ENCODE measurements around the gene TAX1BP1.
A peak's percentile ranks its signal among the peaks of the same experiment; 100 is the strongest.

TAX1BP1 gene

GRCh38 chr7:27799212-27799611 is 59.2 kb downstream of the TAX1BP1 start:
- DNase-seq (ENCODE audit: low spot score) (no peak), ATAC-seq (ENCODE audit: low read depth) (no peak)
- H3K27ac ChIP-seq (ENCODE audit: poor library complexity, severe bottlenecking): no peak overlapping the region
- no peak overlapping the region for H3K4me3 ChIP-seq (ENCODE audit: severe bottlenecking)
- no peaks in the 10 kb centered on the region for H3K9me3 ChIP-seq (ENCODE audit: severe bottlenecking)
- H3K27me3 ChIP-seq (ENCODE audit: insufficient read depth, poor library complexity, severe bottlenecking): no peaks in the 10 kb centered on the region
- H3K36me3 ChIP-seq (ENCODE audit: low read depth): peaks cover 42% of the 10 kb centered on the region
- no peaks in the 10 kb centered on the region for H3K4me1 ChIP-seq (ENCODE audit: insufficient read depth, poor library complexity, severe bottlenecking)
- no peak for TF ChIP-seq CTCF (IDR thresholded peaks at IDR 0.05; ENCODE audit: poor library complexity, severe bottlenecking)

GRCh38 chr7:27802999-27803398 is 63.0 kb downstream of the TAX1BP1 start:
- H3K4me3 ChIP-seq (ENCODE audit: severe bottlenecking): no peak overlapping the region
- H3K27me3 ChIP-seq (ENCODE audit: insufficient read depth, poor library complexity, severe bottlenecking): no peaks in the 10 kb centered on the region
- peaks cover 23% of the 10 kb centered on the region for H3K36me3 ChIP-seq (ENCODE audit: low read depth)
- DNase-seq (ENCODE audit: low spot score): no peak
- no peak overlapping the region for H3K27ac ChIP-seq (ENCODE audit: poor library complexity, severe bottlenecking)
- H3K9me3 ChIP-seq (ENCODE audit: severe bottlenecking): no peaks in the 10 kb centered on the region
- no peak for TF ChIP-seq CTCF (IDR thresholded peaks at IDR 0.05; ENCODE audit: poor library complexity, severe bottlenecking)
- ATAC-seq (ENCODE audit: low read depth): no peak
- H3K4me1 ChIP-seq (ENCODE audit: insufficient read depth, poor library complexity, severe bottlenecking): no peaks in the 10 kb centered on the region

DNA sequence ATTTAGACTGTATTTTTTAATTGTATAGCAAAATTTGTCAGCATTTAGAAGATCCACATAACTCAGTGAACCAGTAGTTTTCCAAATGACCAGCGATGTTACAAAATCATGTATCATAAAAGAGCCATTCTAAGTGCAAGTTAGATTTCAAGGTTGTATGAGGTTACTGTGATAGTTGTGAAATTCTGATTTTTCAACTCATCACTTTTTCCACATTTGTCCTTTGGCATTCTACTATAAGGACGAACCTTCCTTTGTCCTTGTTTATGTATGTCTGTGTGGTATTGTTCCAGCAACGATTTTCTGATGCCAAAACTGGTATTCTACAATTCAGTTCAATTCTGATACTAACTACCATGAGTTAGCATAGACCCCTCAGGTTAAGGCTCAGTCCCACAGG is 64.2 kb downstream of the TAX1BP1 start:
- H3K9me3 ChIP-seq (ENCODE audit: severe bottlenecking): no peaks in the 10 kb centered on the region
- no peak overlapping the region for H3K4me3 ChIP-seq (ENCODE audit: severe bottlenecking)
- no peaks in the 10 kb centered on the region for H3K27me3 ChIP-seq (ENCODE audit: insufficient read depth, poor library complexity, severe bottlenecking)
- H3K4me1 ChIP-seq (ENCODE audit: insufficient read depth, poor library complexity, severe bottlenecking): no peaks in the 10 kb centered on the region
- H3K36me3 ChIP-seq (ENCODE audit: low read depth): peaks cover 28% of the 10 kb centered on the region
- TF ChIP-seq CTCF (IDR thresholded peaks at IDR 0.05; ENCODE audit: poor library complexity, severe bottlenecking): no peak
- DNase-seq (ENCODE audit: low spot score): no peak
- ATAC-seq (ENCODE audit: low read depth): no peak
- no peak overlapping the region for H3K27ac ChIP-seq (ENCODE audit: poor library complexity, severe bottlenecking)

DNA sequence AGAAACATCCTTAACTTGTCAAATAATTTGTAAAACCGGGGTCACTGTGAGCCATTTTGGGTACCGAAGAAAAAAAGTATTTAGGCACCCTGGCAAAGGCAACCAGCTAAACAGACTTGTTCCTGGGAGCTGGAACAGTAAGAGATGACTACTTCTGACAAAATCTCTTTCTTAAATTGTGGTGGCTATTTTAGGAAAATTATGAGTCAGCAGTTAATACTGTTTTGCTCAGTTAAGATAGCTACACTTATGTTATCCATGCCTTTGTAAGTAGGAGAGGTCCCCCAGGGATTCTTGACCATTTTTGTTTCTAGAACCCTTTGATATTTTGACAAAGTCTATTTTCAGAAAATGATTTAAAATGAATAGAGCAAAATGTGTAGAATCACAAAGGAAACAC is 68.7 kb downstream of the TAX1BP1 start:
- DNase-seq (ENCODE audit: low spot score): no peak
- peak; percentile 33; the same call in 1 of the 3 replicates for ATAC-seq (ENCODE audit: low read depth)
- Histone ChIP-seq H3K27me3 (ENCODE audit: insufficient read depth, poor library complexity, severe bottlenecking) (no peaks in the 10 kb centered on the region), H3K36me3 (ENCODE audit: low read depth) (peaks cover 10% of the 10 kb centered on the region), H3K27ac (ENCODE audit: poor library complexity, severe bottlenecking) (no peak overlapping the region), H3K4me3 (ENCODE audit: severe bottlenecking) (no peak overlapping the region), H3K4me1 (ENCODE audit: insufficient read depth, poor library complexity, severe bottlenecking) (no peaks in the 10 kb centered on the region), H3K9me3 (ENCODE audit: severe bottlenecking) (no peaks in the 10 kb centered on the region)
- no peak for TF ChIP-seq CTCF (IDR thresholded peaks at IDR 0.05; ENCODE audit: poor library complexity, severe bottlenecking)

GRCh38 chr7:27810186-27810585 is 70.2 kb downstream of the TAX1BP1 start:
- TF ChIP-seq CTCF (IDR thresholded peaks at IDR 0.05; ENCODE audit: poor library complexity, severe bottlenecking): no peak
- H3K27ac ChIP-seq (ENCODE audit: poor library complexity, severe bottlenecking): no peak overlapping the region
- H3K9me3 ChIP-seq (ENCODE audit: severe bottlenecking): no peaks in the 10 kb centered on the region
- no peaks in the 10 kb centered on the region for H3K27me3 ChIP-seq (ENCODE audit: insufficient read depth, poor library complexity, severe bottlenecking)
- peaks cover 10% of the 10 kb centered on the region for H3K36me3 ChIP-seq (ENCODE audit: low read depth)
- ATAC-seq (ENCODE audit: low read depth) (no peak), DNase-seq (ENCODE audit: low spot score) (no peak)
- no peaks in the 10 kb centered on the region for H3K4me1 ChIP-seq (ENCODE audit: insufficient read depth, poor library complexity, severe bottlenecking)
- no peak overlapping the region for H3K4me3 ChIP-seq (ENCODE audit: severe bottlenecking)

All from RWPE2 (cell line).